Spinal cord (tissue), 10 donors: ENCODE data around the gene SLC24A5. TPM values are rescaled to one million over a fixed set of nuclear protein-coding genes. Genes with fewer than 3 reads are reported as not detected.

Experiments
- DNase-seq, 6 donors: peaks; one replicate each; pipeline versions ENCODE4 v3.0.0 to v3.0.0-alpha.2; 2013 to 2015; ENCODE audit warnings: low spot score in 6 of 6, low read depth in 4 of 6
- H3K27ac ChIP-seq: one replicate; pipeline ENCODE4 v1.5.1; 2013; ENCODE audit warnings: low read depth, low read length, control low read depth
- H3K27me3 ChIP-seq: one replicate; pipeline ENCODE4 v1.6.1; 2013; ENCODE audit warnings: low read length; ENCODE audit not compliant: control insufficient read depth, insufficient read depth
- H3K36me3 ChIP-seq: one replicate; pipeline ENCODE4 v1.6.1; 2013; ENCODE audit warnings: low read length; ENCODE audit not compliant: control insufficient read depth, insufficient read depth
- H3K4me1 ChIP-seq: one replicate; pipeline ENCODE4 v1.6.1; 2013; ENCODE audit warnings: low read length; ENCODE audit not compliant: control insufficient read depth, insufficient read depth
- H3K4me3 ChIP-seq: one replicate; pipeline ENCODE4 v1.5.1; 2013; ENCODE audit warnings: low read depth, low read length, control low read depth
- H3K9me3 ChIP-seq: one replicate; pipeline ENCODE4 v1.6.1; 2013; ENCODE audit warnings: low read length; ENCODE audit not compliant: control insufficient read depth, insufficient read depth
- WGBS: methylation state at CpG from one replicate; pipeline ENCODE4 v1.1.5; 2013; ENCODE audit warnings: missing lambda C conversion rate; ENCODE audit not compliant: insufficient coverage; 5-methylcytosine and 5-hydroxymethylcytosine counted together
- polyA plus RNA-seq, 2 donors: library from polyadenylated mRNA; unstranded; fragments of 120-200 nt; gene quantifications; one replicate each; pipeline ENCODE4 v1.2.1, GENCODE V29; 2013; ENCODE audit not compliant: insufficient read length in 2 of 2
- total RNA-seq, 2 donors: library from RNA; depleted of rRNA in 1 of 2; stranded (reverse); fragments of 120-200 nt in 1 of 2; fragments of >200 nt in 1 of 2; gene quantifications; one replicate each; pipeline versions ENCODE4 v1.2.3 to v1.2.4, GENCODE V29; 2013 to 2014
- donor health status: healthy.

SLC24A5 gene
- total and polyA plus RNA-seq, 4 donors: 0.84 to 2.3 (median 1.6) TPM

- Histone ChIP-seq H3K36me3 (no peaks in the 10 kb centered on the region), H3K4me1 (peaks cover 18% of the 10 kb centered on the region), H3K9me3 (peaks cover 3% of the 10 kb centered on the region), H3K27ac (no peak overlapping the region), H3K4me3 (no peak overlapping the region), H3K27me3 (no peaks in the 10 kb centered on the region)
- 67% methylated on average over 2 of the region's 3 CpGs for WGBS
- no peak for DNase-seq
These were observed 32.9 kb upstream of the SLC24A5 start for GRCh38 chr15:48087844-48088243.

GRCh38 chr15:48089702-48090101 is 31.1 kb upstream of the SLC24A5 start:
- no peaks in the 10 kb centered on the region for H3K27me3 ChIP-seq
- peaks cover 3% of the 10 kb centered on the region for H3K9me3 ChIP-seq
- H3K36me3 ChIP-seq: no peaks in the 10 kb centered on the region
- H3K4me1 ChIP-seq: peaks cover 16% of the 10 kb centered on the region
- H3K27ac ChIP-seq: no peak overlapping the region
- no peak overlapping the region for H3K4me3 ChIP-seq
- no peak for DNase-seq
- 69% methylated on average over 6 of the region's 6 CpGs for WGBS

GRCh38 chr15:48090115-48090514 is 30.7 kb upstream of the SLC24A5 start:
- Histone ChIP-seq H3K9me3 (peaks cover 3% of the 10 kb centered on the region), H3K27me3 (no peaks in the 10 kb centered on the region), H3K36me3 (no peaks in the 10 kb centered on the region), H3K27ac (no peak overlapping the region), H3K4me3 (no peak overlapping the region), H3K4me1 (peaks cover 14% of the 10 kb centered on the region)
- no peak for DNase-seq
- WGBS: 40% methylated on average over 1 of the region's 2 CpGs

- no CpG with 5 or more reads among the region's 3 CpGs for WGBS
These were observed 30.1 kb upstream of the SLC24A5 start for GRCh38 chr15:48090666-48091065.

GRCh38 chr15:48091522-48091921 is 29.3 kb upstream of the SLC24A5 start:
- 25% methylated on average over 4 of the region's 4 CpGs for WGBS
- H3K27ac ChIP-seq: no peak overlapping the region
- H3K27me3 ChIP-seq: no peaks in the 10 kb centered on the region
- no peaks in the 10 kb centered on the region for H3K36me3 ChIP-seq
- H3K9me3 ChIP-seq: peaks cover 3% of the 10 kb centered on the region
- no peak overlapping the region for H3K4me3 ChIP-seq
- peaks cover 7% of the 10 kb centered on the region for H3K4me1 ChIP-seq
- peak in 2 of 6 donors; percentile 37 to 84 for DNase-seq

More at GRCh38 chr15:48090666-48091065, 30.1 kb upstream of the SLC24A5 start:
- Histone ChIP-seq H3K4me3 (no peak overlapping the region), H3K27me3 (no peaks in the 10 kb centered on the region), H3K4me1 (peaks cover 9% of the 10 kb centered on the region), H3K27ac (no peak overlapping the region), H3K9me3 (peaks cover 3% of the 10 kb centered on the region), H3K36me3 (no peaks in the 10 kb centered on the region)
- no peak for DNase-seq

GRCh38 chr15:48096355-48096786 is 24.4 kb upstream of the SLC24A5 start:
- H3K4me1 ChIP-seq: peaks cover 2% of the 10 kb centered on the region
- H3K4me3 ChIP-seq: no peak overlapping the region
- no peaks in the 10 kb centered on the region for H3K9me3 ChIP-seq
- no peak for DNase-seq
- H3K27ac ChIP-seq: no peak overlapping the region
- 90% methylated on average over 2 of the region's 4 CpGs for WGBS
- no peaks in the 10 kb centered on the region for H3K27me3 ChIP-seq
- H3K36me3 ChIP-seq: no peaks in the 10 kb centered on the region

- DNase-seq: no peak
- Histone ChIP-seq H3K27me3 (no peaks in the 10 kb centered on the region), H3K9me3 (no peaks in the 10 kb centered on the region), H3K36me3 (no peaks in the 10 kb centered on the region), H3K4me1 (no peaks in the 10 kb centered on the region), H3K27ac (no peak overlapping the region), H3K4me3 (no peak overlapping the region)
- WGBS: 89% methylated on average over 1 of the region's 2 CpGs
These were observed 24.0 kb upstream of the SLC24A5 start for GRCh38 chr15:48096813-48097212.

- Histone ChIP-seq H3K9me3 (no peaks in the 10 kb centered on the region), H3K27ac (no peak overlapping the region), H3K4me3 (no peak overlapping the region), H3K27me3 (no peaks in the 10 kb centered on the region), H3K4me1 (no peaks in the 10 kb centered on the region), H3K36me3 (no peaks in the 10 kb centered on the region)
- DNase-seq: no peak
- WGBS: no CpG with 5 or more reads among the region's 2 CpGs
These were observed 23.5 kb upstream of the SLC24A5 start for GRCh38 chr15:48097264-48097663.

GRCh38 chr15:48101376-48101961 is 19.3 kb upstream of the SLC24A5 start:
- H3K27me3 ChIP-seq: no peaks in the 10 kb centered on the region
- no peak overlapping the region for H3K4me3 ChIP-seq
- H3K36me3 ChIP-seq: no peaks in the 10 kb centered on the region
- no peaks in the 10 kb centered on the region for H3K9me3 ChIP-seq
- no peaks in the 10 kb centered on the region for H3K4me1 ChIP-seq
- no CpG with 5 or more reads among the region's 6 CpGs for whole genome bisulfite sequencing
- H3K27ac ChIP-seq: no peak overlapping the region
- DNase-seq: no peak

- Histone ChIP-seq H3K9me3 (no peaks in the 10 kb centered on the region), H3K4me1 (no peaks in the 10 kb centered on the region), H3K27me3 (no peaks in the 10 kb centered on the region), H3K36me3 (no peaks in the 10 kb centered on the region), H3K27ac (no peak overlapping the region), H3K4me3 (no peak overlapping the region)
- DNase-seq: no peak
- 90% methylated on average over 4 of the region's 6 CpGs for WGBS
These were observed 18.6 kb upstream of the SLC24A5 start for GRCh38 chr15:48102167-48102566.
